K562 (cell line): Measurements from ENCODE around the gene WWOX. TPM values are rescaled to one million over a fixed set of nuclear protein-coding genes. Genes with fewer than 3 reads are reported as not detected.

Experiments used
- ATAC-seq: fragments of 200-7000 bp; cut with Tn5 transposase; 3 replicates; pipeline ENCODE4 v1.9.1; 2020; ENCODE audit warnings: moderate library complexity
- BruUV-seq: library from RNA; stranded (reverse); fragments of 400-500 nt; replicated peaks from 2 replicates; lab custom pipeline; 2021; lab: Mats Ljungman, UMichigan
- CTCF ChIA-PET: fragments of 300-600 bp; formaldehyde crosslinking; extraction: SDS; loops from one replicate; lab custom pipeline; 2021; ENCODE audit warnings: low intra/inter-chr PET ratio; lab: Yijun Ruan, JAX
- POLR2A ChIA-PET: fragments of 300-600, 350-650 bp; sonication (Branson Sonifier 250); formaldehyde crosslinking; extraction: SDS; loops from one replicate; lab custom pipeline; 2021; ENCODE audit warnings: antibody characterized with exemption, inconsistent platforms; lab: Yijun Ruan, JAX
- DNase-seq, 4 experiments: peaks; one replicate each; pipeline versions ENCODE4 v3.0.0 to v3.0.0-alpha.2; 2011 to 2018; ENCODE audit warnings: low spot score in 3 of 4, mixed read lengths in 3 of 4; ENCODE audit errors: extremely low read depth in 1 of 4
- FAIRE-seq: peaks from 2 replicates; lab custom pipeline; 2011; peaks lifted over from hg19 to GRCh38; lab: Jason Lieb, UNC
- H2AFZ ChIP-seq: 2 replicates; pipeline ENCODE4 v1.6.0; 2011; ENCODE audit warnings: low read depth, low read length, control low read depth, inconsistent platforms
- H3K27ac ChIP-seq: fragments of 200-600 bp; 3 replicates; pipeline ENCODE4 v1.8.0; 2011; ENCODE audit warnings: low read depth, mild to moderate bottlenecking, control low read depth, inconsistent platforms, low read length, moderate library complexity, mixed read lengths; ENCODE audit errors: extremely low read depth
- H3K27me3 ChIP-seq, 2 experiments: fragments of 300-600 bp in 1 of 2; 2 replicates in 1 of 2; 3 replicates in 1 of 2; pipeline versions ENCODE4 v1.6.0 to v1.8.0; 2011; ENCODE audit warnings: inconsistent platforms in 2 of 2, low read length in 2 of 2, mild to moderate bottlenecking in 1 of 2, mixed read lengths in 1 of 2, moderate library complexity in 1 of 2; ENCODE audit not compliant: control insufficient read depth in 2 of 2, insufficient read depth in 2 of 2
- H3K36me3 ChIP-seq: fragments of 300-600 bp; 3 replicates; pipeline ENCODE4 v1.8.0; 2011; ENCODE audit warnings: mild to moderate bottlenecking, low read length, inconsistent platforms; ENCODE audit not compliant: control insufficient read depth, insufficient read depth
- H3K4me1 ChIP-seq, 2 experiments: fragments of 200-600 bp in 1 of 2; replicated peaks in 1 of 2; 2 replicates in 1 of 2; 3 replicates in 1 of 2; pipeline versions ENCODE4 v1.5.1 to v1.8.0; 2011; ENCODE audit warnings: inconsistent platforms in 2 of 2, low read length in 2 of 2, mild to moderate bottlenecking in 1 of 2, mixed read lengths in 1 of 2, moderate library complexity in 1 of 2; ENCODE audit not compliant: control insufficient read depth in 2 of 2, insufficient read depth in 2 of 2
- H3K4me2 ChIP-seq: 2 replicates; pipeline ENCODE4 v1.6.1; 2011; ENCODE audit warnings: low read length, control low read depth, inconsistent platforms, mixed read lengths; ENCODE audit not compliant: insufficient read depth
- H3K4me3 ChIP-seq: fragments of 200-600 bp; sonication (generic), shearing (Covaris generic); 2 replicates; pipeline ENCODE4 v1.5.1; 2016; ENCODE audit warnings: control low read depth, inconsistent platforms
- H3K79me2 ChIP-seq: fragments of 200-600 bp; 3 replicates; pipeline ENCODE4 v1.8.0; 2011; ENCODE audit warnings: low read length, inconsistent platforms; ENCODE audit not compliant: control insufficient read depth, insufficient read depth
- H3K9ac ChIP-seq, 2 experiments: 2 replicates each; pipeline versions ENCODE4 v1.6.0 to v1.6.1; 2011; ENCODE audit warnings: low read depth in 2 of 2, low read length in 2 of 2, control low read depth in 1 of 2, inconsistent platforms in 1 of 2, mild to moderate bottlenecking in 1 of 2, mixed read lengths in 1 of 2; ENCODE audit not compliant: insufficient read depth in 1 of 2
- H3K9me1 ChIP-seq: one replicate; pipeline ENCODE4 v1.6.0; 2011; ENCODE audit warnings: inconsistent platforms, mild to moderate bottlenecking, low read length, moderate library complexity; ENCODE audit not compliant: control insufficient read depth, insufficient read depth
- H3K9me3 ChIP-seq: replicated peaks from 2 replicates; pipeline ENCODE4 v1.5.1; 2011; ENCODE audit warnings: low read depth, low read length, inconsistent platforms; ENCODE audit not compliant: control insufficient read depth, insufficient read depth
- H4K20me1 ChIP-seq: replicated peaks from 2 replicates; pipeline ENCODE4 v1.6.1; 2011; ENCODE audit warnings: low read length, inconsistent platforms, mixed read lengths; ENCODE audit not compliant: control insufficient read depth, insufficient read depth
- E2F3 ChIP-seq: fragments of 250-450 bp; sonication (Bioruptor Pico); IDR thresholded peaks from 2 replicates; pipeline ENCODE4 v1.4.0; 2020; ENCODE audit warnings: mild to moderate bottlenecking
- EWSR1 ChIP-seq: fragments of 450-650 bp; IDR thresholded peaks from 2 replicates; pipeline ENCODE4 v1.6.1; 2018; ENCODE audit warnings: borderline replicate concordance, mild to moderate bottlenecking, low read depth, moderate library complexity; ENCODE audit not compliant: partially characterized antibody
- FOXA1 ChIP-seq: fragments of 450-650 bp; IDR thresholded peaks from 2 replicates; pipeline ENCODE4 v1.6.1; 2016; ENCODE audit warnings: mild to moderate bottlenecking, borderline replicate concordance
- HMG20A ChIP-seq: fragments of 450-650 bp; formaldehyde crosslinking; conservative IDR thresholded peaks from 2 replicates; pipeline ENCODE4 v1.4.0; 2020; ENCODE audit warnings: mild to moderate bottlenecking, mixed read lengths
- LEF1 ChIP-seq: fragments of 450-650 bp; IDR thresholded peaks from 2 replicates; pipeline ENCODE4 v1.6.1; 2016; ENCODE audit warnings: mild to moderate bottlenecking
- NFIX ChIP-seq: fragments of 250-450 bp; sonication (Bioruptor Pico); IDR thresholded peaks from 2 replicates; pipeline ENCODE4 v1.4.0; 2020; ENCODE audit warnings: low read depth, mild to moderate bottlenecking, moderate library complexity
- PURB ChIP-seq: sonication (generic); formaldehyde crosslinking; IDR thresholded peaks from 2 replicates; pipeline ENCODE4 v1.9.0; 2021; ENCODE audit warnings: low read depth, mild to moderate bottlenecking, missing genetic modification reagents
- RCOR1 ChIP-seq, 2 experiments: IDR thresholded peaks; 2 replicates each; pipeline ENCODE4 v1.6.1; 2012; ENCODE audit warnings: low read depth in 2 of 2, low read length in 2 of 2, borderline replicate concordance in 1 of 2, improper control_type of control experiment in 1 of 2
- XRCC5 ChIP-seq: fragments of 200-400 bp; formaldehyde crosslinking; IDR thresholded peaks from 2 replicates; pipeline ENCODE4 v1.6.1; 2017; ENCODE audit warnings: low read depth, mild to moderate bottlenecking, low read length
- ZNF175 ChIP-seq: fragments of 200-800 bp; sonication (Bioruptor generic); IDR thresholded peaks from 2 replicates; pipeline ENCODE4 v1.6.1; 2016; ENCODE audit warnings: low read depth, mild to moderate bottlenecking, missing genetic modification characterization, missing compliant biosample characterization
- ZNF232 ChIP-seq: sonication (generic); formaldehyde crosslinking; IDR thresholded peaks from 2 replicates; pipeline ENCODE4 v1.8.0; 2022; ENCODE audit warnings: mild to moderate bottlenecking, missing genetic modification reagents
- ZNF583 ChIP-seq: fragments of 250-450 bp; sonication (Bioruptor Pico); IDR thresholded peaks from 2 replicates; pipeline ENCODE4 v1.4.0; 2020
- WGBS: fragments of 100-300 bp; shearing (Covaris generic); methylation state at CpG from one replicate; pipeline ENCODE4 v1.1.6; 2016; ENCODE audit warnings: low coverage, mixed read lengths; ENCODE audit not compliant: insufficient coverage; ENCODE audit errors: missing lambda C conversion rate; 5-methylcytosine and 5-hydroxymethylcytosine counted together
- in situ Hi-C: fragments of 300-500 bp; cut with MboI; formaldehyde crosslinking; loops from 4 replicates; pipeline ENCODE4 v1.15.0; 2018; ENCODE audit warnings: inconsistent platforms, mixed read lengths
- intact Hi-C: fragments of 100-400 bp; cut with micrococcal nuclease; formaldehyde crosslinking; loops from 2 replicates; pipeline ENCODE4 v1.14.2; 2022
- polyA plus RNA-seq, 8 experiments: library from polyadenylated mRNA; depleted of rRNA in 4 of 8; stranded (reverse) in 5 of 8; unstranded in 3 of 8; fragments of >200 nt; fragmentation: Nextera tagmentation in 2 of 8; fragmentation: Illumina TruSeq in 1 of 8; extraction: Ambion mirVana in 2 of 8; extraction: Trizol in 1 of 8; gene quantifications; 2 replicates each; pipeline versions ENCODE4 v1.2.1 to v1.2.3, GENCODE V29; 2011 to 2014; ENCODE audit warnings: inconsistent platforms in 1 of 8, missing spikeins in 1 of 8
- total RNA-seq, 7 experiments: library from RNA; depleted of rRNA in 6 of 7; stranded (reverse); fragments of >200 nt in 6 of 7; fragmentation: Illumina TruSeq in 2 of 7; extraction: Trizol in 2 of 7; gene quantifications; 2 replicates each; pipeline versions ENCODE4 v1.2.1 to v1.2.3, GENCODE V29; 2011 to 2021; ENCODE audit warnings: low replicate concordance in 1 of 7
- TF ChIP-seq, protein P1 (sequence below), 2 experiments: fragments of 450-650 bp in 1 of 2; IDR thresholded peaks; 2 replicates each; pipeline ENCODE4 v1.6.1; 2011 to 2017; ENCODE audit warnings: low read depth in 2 of 2, antibody characterized with exemption in 1 of 2, borderline replicate concordance in 1 of 2, low read length in 1 of 2, mild to moderate bottlenecking in 1 of 2, mixed read lengths in 1 of 2; ENCODE audit not compliant: control insufficient read depth in 1 of 2
- TF ChIP-seq, protein P2 (sequence below), 2 experiments: fragments of 450-650 bp; IDR thresholded peaks; 2 replicates each; pipeline ENCODE4 v1.6.1; 2018; ENCODE audit warnings: mild to moderate bottlenecking in 2 of 2, low read depth in 1 of 2; ENCODE audit not compliant: partially characterized antibody in 2 of 2

The WWOX gene
- total and polyA plus RNA-seq, 9 of the 15 experiments (the other 6 are each of a cell fraction or from before 2014, with no cell fraction given), result 1.6 to 22.7 (median 8.1) TPM

- H2AFZ ChIP-seq, result no peak overlapping the region
- intact Hi-C loops (no loop called here), in situ Hi-C loops (no loop called here)
- BruUV-seq, result no TSS peak
- no peaks in the 10 kb centered on the region for H3K79me2 ChIP-seq
- H3K4me1 ChIP-seq, result no peaks in the 10 kb centered on the region
- FAIRE-seq, result no peak
- H3K9me3 ChIP-seq, result no peaks in the 10 kb centered on the region
- H3K36me3 ChIP-seq, result no peaks in the 10 kb centered on the region
- peaks cover 0 to 9% of the 10 kb centered on the region in 2 experiments; a peak in 3 of 5 replicates for H3K27me3 ChIP-seq
- H3K9ac ChIP-seq, result no peak overlapping the region
- ATAC-seq, result no peak
- no peak overlapping the region for H3K27ac ChIP-seq
- H3K4me2 ChIP-seq, result no peak overlapping the region
- H3K4me3 ChIP-seq, result no peak overlapping the region
- POLR2A ChIA-PET, result interaction anchor here (0.6 kb wide), 1 partner anchor 314 kb away, joined by 3 read pairs; no protein-coding TSS in a partner anchor
- DNase-seq, result no peak
- no peaks in the 10 kb centered on the region; the same call in 1 of the 2 replicates for H4K20me1 ChIP-seq
- peaks cover 5% of the 10 kb centered on the region for H3K9me1 ChIP-seq
- CTCF ChIA-PET, result no interaction called here
- TF ChIP-seq, protein P1, sequence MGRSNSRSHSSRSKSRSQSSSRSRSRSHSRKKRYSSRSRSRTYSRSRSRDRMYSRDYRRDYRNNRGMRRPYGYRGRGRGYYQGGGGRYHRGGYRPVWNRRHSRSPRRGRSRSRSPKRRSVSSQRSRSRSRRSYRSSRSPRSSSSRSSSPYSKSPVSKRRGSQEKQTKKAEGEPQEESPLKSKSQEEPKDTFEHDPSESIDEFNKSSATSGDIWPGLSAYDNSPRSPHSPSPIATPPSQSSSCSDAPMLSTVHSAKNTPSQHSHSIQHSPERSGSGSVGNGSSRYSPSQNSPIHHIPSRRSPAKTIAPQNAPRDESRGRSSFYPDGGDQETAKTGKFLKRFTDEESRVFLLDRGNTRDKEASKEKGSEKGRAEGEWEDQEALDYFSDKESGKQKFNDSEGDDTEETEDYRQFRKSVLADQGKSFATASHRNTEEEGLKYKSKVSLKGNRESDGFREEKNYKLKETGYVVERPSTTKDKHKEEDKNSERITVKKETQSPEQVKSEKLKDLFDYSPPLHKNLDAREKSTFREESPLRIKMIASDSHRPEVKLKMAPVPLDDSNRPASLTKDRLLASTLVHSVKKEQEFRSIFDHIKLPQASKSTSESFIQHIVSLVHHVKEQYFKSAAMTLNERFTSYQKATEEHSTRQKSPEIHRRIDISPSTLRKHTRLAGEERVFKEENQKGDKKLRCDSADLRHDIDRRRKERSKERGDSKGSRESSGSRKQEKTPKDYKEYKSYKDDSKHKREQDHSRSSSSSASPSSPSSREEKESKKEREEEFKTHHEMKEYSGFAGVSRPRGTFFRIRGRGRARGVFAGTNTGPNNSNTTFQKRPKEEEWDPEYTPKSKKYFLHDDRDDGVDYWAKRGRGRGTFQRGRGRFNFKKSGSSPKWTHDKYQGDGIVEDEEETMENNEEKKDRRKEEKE (IDR thresholded peaks at IDR 0.05; ENCODE audit: borderline replicate concordance in 1 of 2, control insufficient read depth in 1 of 2, low read depth in 2 of 2, low read length in 1 of 2), result no peak
- no peak for TF ChIP-seq HMG20A (CRISPR knock-in tag)
- TF ChIP-seq LEF1, result no peak
- TF ChIP-seq, protein P2, sequence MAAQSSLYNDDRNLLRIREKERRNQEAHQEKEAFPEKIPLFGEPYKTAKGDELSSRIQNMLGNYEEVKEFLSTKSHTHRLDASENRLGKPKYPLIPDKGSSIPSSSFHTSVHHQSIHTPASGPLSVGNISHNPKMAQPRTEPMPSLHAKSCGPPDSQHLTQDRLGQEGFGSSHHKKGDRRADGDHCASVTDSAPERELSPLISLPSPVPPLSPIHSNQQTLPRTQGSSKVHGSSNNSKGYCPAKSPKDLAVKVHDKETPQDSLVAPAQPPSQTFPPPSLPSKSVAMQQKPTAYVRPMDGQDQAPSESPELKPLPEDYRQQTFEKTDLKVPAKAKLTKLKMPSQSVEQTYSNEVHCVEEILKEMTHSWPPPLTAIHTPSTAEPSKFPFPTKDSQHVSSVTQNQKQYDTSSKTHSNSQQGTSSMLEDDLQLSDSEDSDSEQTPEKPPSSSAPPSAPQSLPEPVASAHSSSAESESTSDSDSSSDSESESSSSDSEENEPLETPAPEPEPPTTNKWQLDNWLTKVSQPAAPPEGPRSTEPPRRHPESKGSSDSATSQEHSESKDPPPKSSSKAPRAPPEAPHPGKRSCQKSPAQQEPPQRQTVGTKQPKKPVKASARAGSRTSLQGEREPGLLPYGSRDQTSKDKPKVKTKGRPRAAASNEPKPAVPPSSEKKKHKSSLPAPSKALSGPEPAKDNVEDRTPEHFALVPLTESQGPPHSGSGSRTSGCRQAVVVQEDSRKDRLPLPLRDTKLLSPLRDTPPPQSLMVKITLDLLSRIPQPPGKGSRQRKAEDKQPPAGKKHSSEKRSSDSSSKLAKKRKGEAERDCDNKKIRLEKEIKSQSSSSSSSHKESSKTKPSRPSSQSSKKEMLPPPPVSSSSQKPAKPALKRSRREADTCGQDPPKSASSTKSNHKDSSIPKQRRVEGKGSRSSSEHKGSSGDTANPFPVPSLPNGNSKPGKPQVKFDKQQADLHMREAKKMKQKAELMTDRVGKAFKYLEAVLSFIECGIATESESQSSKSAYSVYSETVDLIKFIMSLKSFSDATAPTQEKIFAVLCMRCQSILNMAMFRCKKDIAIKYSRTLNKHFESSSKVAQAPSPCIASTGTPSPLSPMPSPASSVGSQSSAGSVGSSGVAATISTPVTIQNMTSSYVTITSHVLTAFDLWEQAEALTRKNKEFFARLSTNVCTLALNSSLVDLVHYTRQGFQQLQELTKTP (IDR thresholded peaks at IDR 0.05; ENCODE audit: low read depth in 1 of 2, partially characterized antibody in 2 of 2), result no peak
- TF ChIP-seq ZNF175 (CRISPR knock-in tag), result no peak
- TF ChIP-seq PURB (CRISPR knock-in tag), result no peak
- TF ChIP-seq EWSR1, result no peak
- TF ChIP-seq ZNF583 (CRISPR knock-in tag), result no peak
- TF ChIP-seq XRCC5, result no peak
- TF ChIP-seq NFIX, result no peak
- no peak for TF ChIP-seq RCOR1 (IDR thresholded peaks at IDR 0.05; ENCODE audit: borderline replicate concordance in 1 of 2, low read depth in 2 of 2, low read length in 2 of 2)
- no peak for TF ChIP-seq FOXA1
- TF ChIP-seq E2F3 (CRISPR knock-in tag), result no peak
- no peak for TF ChIP-seq ZNF232 (CRISPR knock-in tag)
- 0% methylated on average over 3 of the region's 3 CpGs for WGBS
These were observed 493.9 kb downstream of the WWOX start for GRCh38 chr16:78593352-78593751.
